HG02852 (cell line): ENCODE results near the gene MEA1.
"Not testable (repeated sequence)": the region's sequence is repeated elsewhere in the genome, so short reads cannot be mapped to it uniquely, and the experiment has no call there.

ENCODE experiments used
- ATAC-seq: cut with Tn5 transposase; IDR thresholded peaks from one replicate; pipeline ENCODE4 v1.9.1; 2021; ENCODE audit warnings: mild to moderate bottlenecking, moderate library complexity; ENCODE audit not compliant: unreplicated experiment

MEA1 gene

GRCh38 chr6:43013097-43013842 is 476 bp downstream of the MEA1 start:
- peak; percentile 18 for ATAC-seq

- no peak for ATAC-seq
Observed at GRCh38 chr6:43012364-43012763, 1.4 kb downstream of the MEA1 start.

GRCh38 chr6:43011207-43011606 is 2.5 kb downstream of the MEA1 start:
- ATAC-seq: no peak

- no peak for ATAC-seq
Observed at GRCh38 chr6:43009124-43009523, 4.6 kb downstream of the MEA1 start.

GRCh38 chr6:43007126-43007525 is 6.6 kb downstream of the MEA1 start:
- ATAC-seq: no peak

DNA sequence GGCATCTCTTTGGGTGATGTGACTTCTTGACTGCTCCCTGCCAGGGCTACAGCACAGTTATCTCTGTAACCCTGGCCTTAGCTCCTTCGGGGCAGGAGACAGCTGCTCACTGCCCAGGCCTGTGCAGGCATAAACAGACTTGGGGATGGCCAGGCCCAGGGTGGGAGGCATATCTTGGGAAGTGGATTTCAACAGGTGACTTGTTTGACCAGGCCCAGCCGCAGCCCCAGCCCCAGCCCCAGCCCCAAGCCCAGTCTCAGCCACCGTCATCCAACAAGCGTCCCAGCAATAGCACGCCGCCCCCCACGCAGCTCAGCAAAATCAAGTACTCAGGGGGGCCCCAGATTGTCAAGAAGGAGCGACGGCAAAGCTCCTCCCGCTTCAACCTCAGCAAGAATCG is 7.5 kb downstream of the MEA1 start:
- ATAC-seq: no peak

- no peak for ATAC-seq
Observed at GRCh38 chr6:43005844-43006243, 7.9 kb downstream of the MEA1 start.

- no peak for ATAC-seq
Observed at GRCh38 chr6:43001843-43002242, 11.9 kb downstream of the MEA1 start.

DNA sequence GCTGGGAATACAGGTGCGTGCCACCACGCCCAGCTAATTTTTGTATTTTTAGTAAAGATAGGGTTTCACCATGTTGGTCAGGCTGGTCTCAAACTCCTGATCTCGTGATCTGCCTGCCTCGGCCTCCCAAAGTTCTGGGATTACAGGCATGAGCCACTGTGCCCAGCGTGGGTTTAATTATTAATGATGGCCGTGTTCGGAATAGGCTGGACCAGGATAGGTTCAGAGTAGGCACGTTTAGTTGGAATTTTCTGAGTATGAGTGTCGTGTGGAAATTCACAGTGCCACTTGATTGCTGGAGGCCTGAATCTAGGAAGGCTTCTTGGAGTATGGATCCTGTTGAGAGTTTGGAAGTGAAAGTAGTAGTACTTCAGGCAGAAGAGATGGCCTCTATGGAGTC is 15.5 kb downstream of the MEA1 start:
- not testable (repeated sequence) for ATAC-seq

DNA sequence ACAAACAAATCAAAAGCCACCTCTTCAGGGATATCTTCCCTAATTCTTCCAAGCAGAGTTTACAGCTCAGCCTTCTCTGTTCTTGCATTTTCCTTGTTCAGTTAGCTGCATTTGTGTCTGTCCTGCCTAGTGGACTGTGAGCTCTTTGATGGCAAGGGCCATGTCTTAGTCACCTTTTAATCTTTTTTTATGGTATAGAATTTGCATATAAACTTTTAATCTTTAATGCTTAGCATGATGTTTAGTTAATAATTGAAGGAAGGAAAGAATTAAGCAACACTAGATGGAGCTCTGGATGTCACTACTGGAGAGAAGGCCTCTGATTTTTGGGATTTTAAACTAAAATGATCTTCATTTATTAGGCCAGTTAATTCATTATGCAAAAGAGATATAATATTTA is 17.2 kb downstream of the MEA1 start:
- no peak for ATAC-seq

DNA sequence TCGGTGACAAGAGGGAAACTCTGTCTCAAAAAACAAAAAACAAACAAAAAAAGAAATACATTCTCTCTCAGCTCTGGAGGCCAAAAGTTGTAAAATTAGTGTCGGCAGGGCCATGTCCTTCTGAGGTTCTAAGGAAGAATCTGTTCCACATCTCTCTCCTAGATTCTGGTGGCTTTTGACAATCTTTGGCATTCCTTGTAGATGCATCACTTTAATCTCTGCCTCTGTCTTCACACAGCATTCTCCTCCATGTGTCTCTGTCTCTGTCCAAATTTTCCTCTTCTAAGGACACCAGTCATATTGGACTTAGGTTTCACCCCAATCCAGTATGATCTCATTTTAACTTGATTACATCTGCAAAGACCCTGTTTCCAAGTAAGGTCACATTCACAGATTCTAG is 20.3 kb downstream of the MEA1 start:
- ATAC-seq: no peak

- ATAC-seq: no peak
Observed at GRCh38 chr6:42989923-42990322, 23.8 kb downstream of the MEA1 start.

DNA sequence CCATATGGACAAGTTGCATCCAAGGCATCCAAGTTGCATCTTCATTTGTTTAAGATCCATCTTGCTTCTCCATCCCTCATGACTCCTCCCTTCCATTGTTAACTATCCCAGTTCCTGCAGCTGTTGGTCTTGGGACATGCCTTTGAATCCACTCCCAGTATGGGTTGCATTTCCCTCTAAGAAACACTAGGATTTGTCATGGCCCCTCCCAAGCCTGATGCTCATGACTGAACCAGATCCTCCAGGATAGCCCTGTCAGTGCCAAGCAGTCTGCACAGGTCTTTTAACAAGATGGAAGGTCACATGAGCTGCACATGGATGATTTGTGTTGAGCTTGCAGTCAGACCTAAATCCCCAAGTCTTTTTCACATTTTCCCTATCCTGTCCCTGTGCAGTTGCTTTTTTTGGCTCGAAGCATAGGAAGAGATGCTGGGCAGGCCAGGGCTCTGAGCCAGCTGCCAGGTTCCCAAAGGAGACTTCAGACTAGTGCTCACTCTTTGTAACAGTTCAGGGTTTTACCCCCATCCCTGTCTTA is 25.2 kb downstream of the MEA1 start:
- ATAC-seq: no peak

- ATAC-seq: no peak
Observed at GRCh38 chr6:42987533-42988451, 26.0 kb downstream of the MEA1 start.

- no peak for ATAC-seq
Observed at GRCh38 chr6:42984924-42985475, 28.7 kb downstream of the MEA1 start.

GRCh38 chr6:42984001-42984923 is 29.5 kb downstream of the MEA1 start, which contains the start of gene PPP2R5D:
Gene PPP2R5D, plus strand, starts transcription at chr6:42984570. Its CDS starts 108 bp downstream, at chr6:42984678.
- peak; percentile 92 for ATAC-seq

DNA sequence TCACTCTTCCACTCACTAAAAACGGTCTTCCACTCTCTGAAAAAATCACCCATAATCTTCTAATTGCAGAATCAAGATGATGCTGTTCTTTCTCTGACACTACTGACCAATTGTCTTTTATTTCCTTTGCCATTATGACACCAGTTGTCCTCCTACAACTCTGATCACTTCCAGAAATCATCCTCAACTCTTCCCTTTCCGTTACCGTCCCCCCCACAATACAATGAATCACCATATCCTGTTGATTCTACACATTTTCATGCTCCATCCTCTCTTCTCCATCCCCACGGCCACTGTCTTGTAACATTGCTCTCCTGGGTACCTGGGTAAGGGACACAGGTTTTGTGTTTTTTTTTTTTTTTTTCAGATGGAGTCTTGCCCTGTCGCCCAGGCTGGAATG is 31.9 kb downstream of the MEA1 start:
- ATAC-seq: no peak

DNA sequence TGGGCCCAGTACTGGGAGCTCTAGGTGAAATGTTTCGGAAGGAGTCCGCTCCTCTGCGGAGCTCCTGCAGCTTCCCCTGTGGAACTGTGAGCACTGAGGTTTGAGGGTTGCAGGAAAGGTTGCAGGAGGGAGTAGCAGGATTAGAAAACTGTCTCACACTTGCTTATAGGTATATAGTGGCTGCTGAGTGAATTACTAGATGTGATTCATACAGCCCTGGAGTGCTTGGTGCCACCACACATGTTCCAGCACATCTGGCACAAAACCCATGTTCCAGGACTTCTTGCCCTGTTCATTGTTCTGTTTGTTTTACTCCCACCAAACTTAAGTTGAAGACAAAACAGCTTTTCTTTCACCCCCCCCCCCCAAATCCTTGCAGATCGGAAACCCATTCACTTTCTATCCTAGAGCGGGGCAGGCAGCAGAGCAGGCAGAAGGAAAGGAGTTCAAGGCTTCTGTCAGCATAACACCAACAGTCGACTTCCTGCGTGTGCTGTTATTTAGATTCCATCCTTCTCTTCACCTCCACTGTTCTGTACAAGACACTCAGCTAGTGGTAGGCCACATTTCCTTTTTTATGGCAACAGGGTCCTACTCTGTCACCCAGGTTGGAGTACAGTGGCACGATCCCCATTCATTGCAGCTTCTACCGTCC is 34.1 kb downstream of the MEA1 start:
- no peak for ATAC-seq

DNA sequence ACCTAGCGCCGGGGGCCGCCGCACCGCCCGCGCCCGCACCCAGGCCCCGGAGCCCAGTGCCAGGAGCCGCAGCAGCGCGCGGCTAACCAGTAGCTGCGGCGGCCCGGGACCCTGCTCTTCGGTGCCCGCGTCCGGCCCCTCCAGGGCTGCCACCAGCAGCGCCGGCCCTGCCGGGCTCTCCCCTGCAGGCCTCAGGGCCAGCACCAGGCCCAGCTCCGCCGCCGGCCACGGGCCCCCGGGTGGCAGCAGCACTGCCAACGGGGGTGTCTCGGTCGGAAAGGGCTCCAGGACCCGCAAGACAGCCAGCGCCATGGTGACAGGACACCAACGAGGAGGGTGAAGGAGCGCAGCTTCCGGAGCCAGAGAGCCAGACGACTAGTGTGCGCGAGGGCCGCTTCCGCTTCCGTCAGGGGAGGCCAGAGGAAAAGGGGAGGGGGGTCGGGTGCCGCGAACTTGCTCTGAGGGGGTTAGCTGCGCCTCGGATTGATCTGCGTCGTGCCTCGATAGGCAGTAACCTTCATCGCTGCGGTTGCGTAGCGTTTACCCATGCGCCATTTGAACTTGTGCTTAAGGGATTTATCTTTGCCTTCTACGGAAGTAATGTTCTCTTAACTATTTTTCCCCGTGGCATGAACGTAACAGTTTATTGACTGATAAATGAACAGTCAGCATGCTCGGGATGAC is 34.8 kb downstream of the MEA1 start, which contains the start of gene PEX6:
PEX6 (minus strand) TSS at position 343 of the 684 bp plus-strand sequence; CDS start at position 312, 31 bp downstream.
- ATAC-seq: peak; percentile 89
